Measurements from ENCODE around the gene SP2. TPM values are rescaled to one million over a fixed set of nuclear protein-coding genes. Genes with fewer than 3 reads are reported as not detected.

The SP2 gene
- total RNA-seq, 2 donors from 2014 or later: 12.8 to 13.4 TPM

DNA sequence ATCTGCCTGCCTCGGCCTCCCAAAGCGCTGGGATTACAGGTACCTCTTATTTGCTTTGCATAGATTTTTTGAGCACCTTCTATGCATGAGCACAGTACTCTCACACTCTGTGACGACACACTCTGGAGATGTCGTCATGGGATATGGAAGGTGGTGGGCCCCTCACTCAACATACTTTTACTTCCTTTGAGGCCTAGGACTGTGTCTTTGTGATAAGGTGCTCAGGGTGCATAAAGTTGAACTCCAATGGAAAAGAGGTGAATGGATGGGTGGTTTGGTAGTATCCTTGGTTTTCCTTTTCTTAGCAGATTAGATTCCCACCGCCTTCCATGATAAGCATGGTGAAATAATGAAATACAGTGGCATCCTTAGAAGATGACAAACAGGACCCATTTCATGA, 68.8 kb downstream of the SP2 start:
- peaks cover 3% of the 10 kb centered on the region for H3K9me3 Mint-ChIP-seq
- 90 to 95% methylated on average over 2 to 5 of the region's 5 CpGs for WGBS, 2 experiments (ENCODE audit: insufficient coverage in 1 of 2, insufficient read length in 1 of 2)

GRCh38 chr17:47966079-47966519, 70.1 kb downstream of the SP2 start:
- Histone ChIP-seq H3K27me3 (ENCODE audit: control insufficient read depth, insufficient read depth, low read length, poor library complexity, severe bottlenecking) (peaks cover 5% of the 10 kb centered on the region), H3K36me3 (ENCODE audit: control insufficient read depth, insufficient read depth, low read length) (no peaks in the 10 kb centered on the region), H3K4me3 (ENCODE audit: low read length) (no peak overlapping the region), H3K9me3 (ENCODE audit: control insufficient read depth, low read length) (no peaks in the 10 kb centered on the region), H3K9ac (ENCODE audit: extremely low read depth, low read length, poor library complexity, severe bottlenecking) (no peak overlapping the region), H3K4me1 (ENCODE audit: control insufficient read depth, insufficient read depth, low read length) (no peaks in the 10 kb centered on the region), H3K27ac (ENCODE audit: low read depth, low read length) (no peak overlapping the region)
- Mint-ChIP-seq H3K27me3 (ENCODE audit: insufficient read depth) (peaks cover 26% of the 10 kb centered on the region), H3K9me3 (peaks cover 3% of the 10 kb centered on the region), H3K4me1 (peaks cover 8% of the 10 kb centered on the region), H3K36me3 (ENCODE audit: low read depth) (no peaks in the 10 kb centered on the region), H3K27ac (no peak overlapping the region), H3K4me3 (no peak overlapping the region)
- TF ChIP-seq CTCF (conservative IDR thresholded peaks at IDR 0.05): no peak
- peak; percentile 32 for DNase-seq
- no CpG with 5 or more reads among the region's 1 CpG for WGBS, 2 experiments (ENCODE audit: insufficient coverage in 1 of 2, insufficient read length in 1 of 2)

More for the DNA sequence above, 68.8 kb downstream of the SP2 start:
- no peak overlapping the region for H3K4me3 ChIP-seq (ENCODE audit: low read length)
- H3K4me1 ChIP-seq (ENCODE audit: control insufficient read depth, insufficient read depth, low read length): no peaks in the 10 kb centered on the region
- Mint-ChIP-seq H3K27ac (no peak overlapping the region), H3K4me1 (peaks cover 8% of the 10 kb centered on the region), H3K27me3 (ENCODE audit: insufficient read depth) (peaks cover 25% of the 10 kb centered on the region), H3K4me3 (no peak overlapping the region), H3K36me3 (ENCODE audit: low read depth) (no peaks in the 10 kb centered on the region)
- no peak overlapping the region for H3K9ac ChIP-seq (ENCODE audit: extremely low read depth, low read length, poor library complexity, severe bottlenecking)
- DNase-seq: no peak
- H3K9me3 ChIP-seq (ENCODE audit: control insufficient read depth, low read length): no peaks in the 10 kb centered on the region
- no peak for TF ChIP-seq CTCF (conservative IDR thresholded peaks at IDR 0.05)
- H3K36me3 ChIP-seq (ENCODE audit: control insufficient read depth, insufficient read depth, low read length): no peaks in the 10 kb centered on the region
- H3K27me3 ChIP-seq (ENCODE audit: control insufficient read depth, insufficient read depth, low read length, poor library complexity, severe bottlenecking): peaks cover 5% of the 10 kb centered on the region
- no peak overlapping the region for H3K27ac ChIP-seq (ENCODE audit: low read depth, low read length)

GRCh38 chr17:47967607-47968252, 71.7 kb downstream of the SP2 start:
- no peaks in the 10 kb centered on the region for H3K4me1 ChIP-seq (ENCODE audit: control insufficient read depth, insufficient read depth, low read length)
- peaks cover 5% of the 10 kb centered on the region for H3K27me3 ChIP-seq (ENCODE audit: control insufficient read depth, insufficient read depth, low read length, poor library complexity, severe bottlenecking)
- H3K9ac ChIP-seq (ENCODE audit: extremely low read depth, low read length, poor library complexity, severe bottlenecking): no peak overlapping the region
- H3K27ac ChIP-seq (ENCODE audit: low read depth, low read length): no peak overlapping the region
- peak; percentile 48 for DNase-seq
- TF ChIP-seq CTCF (conservative IDR thresholded peaks at IDR 0.05): no peak
- 81 to 90% methylated on average over 4 of the region's 5 CpGs for WGBS, 2 experiments (ENCODE audit: insufficient coverage in 1 of 2, insufficient read length in 1 of 2)
- no peak overlapping the region for H3K27ac Mint-ChIP-seq
- H3K36me3 ChIP-seq (ENCODE audit: control insufficient read depth, insufficient read depth, low read length): no peaks in the 10 kb centered on the region
- no peaks in the 10 kb centered on the region for H3K36me3 Mint-ChIP-seq (ENCODE audit: low read depth)
- no peak overlapping the region for H3K4me3 ChIP-seq (ENCODE audit: low read length)
- H3K4me1 Mint-ChIP-seq: peaks cover 8% of the 10 kb centered on the region
- H3K9me3 Mint-ChIP-seq: no peaks in the 10 kb centered on the region
- H3K4me3 Mint-ChIP-seq: no peak overlapping the region
- no peaks in the 10 kb centered on the region for H3K9me3 ChIP-seq (ENCODE audit: control insufficient read depth, low read length)
- peaks cover 21% of the 10 kb centered on the region for H3K27me3 Mint-ChIP-seq (ENCODE audit: insufficient read depth)

All from endodermal cell (in vitro differentiated cells).